Activated T-cell treated with anti-CD3 and anti-CD28 coated beads, Interleukin-2, amount 50 U/mL, for 1 hour (primary cell): ENCODE measurements around the gene LILRB4.
"Not testable (repeated sequence)": the region's sequence is repeated elsewhere in the genome, so short reads cannot be mapped to it uniquely, and the experiment has no call there.

Source experiments
- DNase-seq: peaks from one replicate; pipeline ENCODE4 v3.0.0-alpha.2; 2020

Gene LILRB4

GRCh38 chr19:54696766-54697165 lies 34.0 kb downstream of the LILRB4 start:
- no peak for DNase-seq

DNA sequence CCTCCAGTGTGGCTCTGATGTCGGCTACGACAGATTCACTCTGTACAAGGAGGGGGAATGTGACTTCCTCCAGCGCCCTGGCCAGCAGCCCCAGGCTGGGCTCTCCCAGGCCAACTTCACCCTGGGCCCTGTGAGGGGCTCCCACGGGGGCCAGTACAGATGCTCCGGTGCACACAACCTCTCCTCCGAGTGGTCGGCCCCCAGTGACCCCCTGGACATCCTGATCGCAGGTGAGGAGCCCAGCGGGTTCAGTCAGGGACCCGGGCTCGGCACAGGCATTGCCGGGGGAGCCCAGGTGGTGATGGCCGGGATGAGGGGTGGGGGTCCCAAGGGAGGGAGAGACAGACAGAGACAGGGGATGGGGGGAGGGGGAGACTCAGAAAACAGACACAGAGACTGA lies 34.9 kb downstream of the LILRB4 start:
- DNase-seq = not testable (repeated sequence)

DNA sequence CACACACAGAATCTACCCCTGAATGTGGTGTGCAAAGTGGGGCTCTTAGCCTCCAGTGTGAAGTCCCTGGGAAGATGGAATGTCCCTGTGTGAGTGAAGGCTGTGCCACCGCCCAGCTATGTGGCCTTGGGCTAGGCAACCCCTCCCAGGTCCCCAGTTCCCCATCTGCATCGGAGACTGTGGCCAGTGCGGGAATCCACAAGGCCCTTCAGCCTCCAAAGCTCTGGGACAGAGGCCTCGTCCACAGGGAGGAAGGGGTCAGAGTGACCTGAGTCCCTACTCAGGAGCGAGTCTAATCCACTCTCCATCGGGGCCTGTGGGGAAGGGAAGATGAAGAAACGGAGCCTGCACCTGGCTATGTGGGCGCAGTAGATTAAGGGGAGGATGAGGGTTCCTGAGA lies 42.1 kb downstream of the LILRB4 start:
- DNase-seq = no peak

GRCh38 chr19:54707962-54708361 lies 45.2 kb downstream of the LILRB4 start:
- DNase-seq = no peak

GRCh38 chr19:54708781-54709180 lies 46.0 kb downstream of the LILRB4 start:
- DNase-seq = no peak

GRCh38 chr19:54709212-54709948 lies 46.6 kb downstream of the LILRB4 start:
- DNase-seq = no peak

- DNase-seq = not testable (repeated sequence)
Measured at GRCh38 chr19:54709956-54710355, 47.2 kb downstream of the LILRB4 start.
